ENCODE measurements around the gene ASB16.

The ASB16 gene

GRCh38 chr17:44203731-44204440, 33.4 kb downstream of the ASB16 start:
- H3K4me3 Mint-ChIP-seq, result peak overlapping the region; percentile 37
- peak overlapping the region; percentile 79 for H3K27ac Mint-ChIP-seq
- H3K4me1 Mint-ChIP-seq (ENCODE audit: low read depth), result peaks cover 29% of the 10 kb centered on the region

GRCh38 chr17:44204441-44204882, 34.0 kb downstream of the ASB16 start:
- DNase-seq (ENCODE audit: low spot score), result no peak
- H3K36me3 Mint-ChIP-seq (ENCODE audit: low read depth), result peaks cover 31% of the 10 kb centered on the region
- H3K27ac Mint-ChIP-seq, result no peak overlapping the region
- H3K4me3 Mint-ChIP-seq, result no peak overlapping the region
- H3K9me3 Mint-ChIP-seq, result no peaks in the 10 kb centered on the region
- H3K4me1 Mint-ChIP-seq (ENCODE audit: low read depth), result peaks cover 29% of the 10 kb centered on the region
- no peaks in the 10 kb centered on the region for H3K27me3 Mint-ChIP-seq (ENCODE audit: low read depth)

More at GRCh38 chr17:44203731-44204440, 33.4 kb downstream of the ASB16 start:
- Mint-ChIP-seq H3K36me3 (ENCODE audit: low read depth) (peaks cover 28% of the 10 kb centered on the region), H3K9me3 (no peaks in the 10 kb centered on the region), H3K27me3 (ENCODE audit: low read depth) (no peaks in the 10 kb centered on the region)
- no peak for DNase-seq (ENCODE audit: low spot score)

- Mint-ChIP-seq H3K27me3 (ENCODE audit: low read depth) (no peaks in the 10 kb centered on the region), H3K9me3 (no peaks in the 10 kb centered on the region), H3K4me1 (ENCODE audit: low read depth) (peaks cover 35% of the 10 kb centered on the region), H3K4me3 (no peak overlapping the region), H3K36me3 (ENCODE audit: low read depth) (peaks cover 42% of the 10 kb centered on the region), H3K27ac (no peak overlapping the region)
- DNase-seq (ENCODE audit: low spot score), result no peak
These were observed 35.7 kb downstream of the ASB16 start for GRCh38 chr17:44205962-44206824.

GRCh38 chr17:44206825-44207155, 36.3 kb downstream of the ASB16 start:
- H3K36me3 Mint-ChIP-seq (ENCODE audit: low read depth), result peaks cover 47% of the 10 kb centered on the region
- H3K4me1 Mint-ChIP-seq (ENCODE audit: low read depth), result peaks cover 33% of the 10 kb centered on the region
- H3K9me3 Mint-ChIP-seq, result no peaks in the 10 kb centered on the region

GRCh38 chr17:44207319-44207718, 36.8 kb downstream of the ASB16 start:
- H3K4me1 Mint-ChIP-seq (ENCODE audit: low read depth), result peaks cover 31% of the 10 kb centered on the region
- DNase-seq (ENCODE audit: low spot score), result no peak
- no peaks in the 10 kb centered on the region for H3K27me3 Mint-ChIP-seq (ENCODE audit: low read depth)
- no peaks in the 10 kb centered on the region for H3K9me3 Mint-ChIP-seq
- H3K4me3 Mint-ChIP-seq, result no peak overlapping the region
- peak overlapping the region; percentile 12 for H3K27ac Mint-ChIP-seq
- peaks cover 48% of the 10 kb centered on the region for H3K36me3 Mint-ChIP-seq (ENCODE audit: low read depth)

More at GRCh38 chr17:44206825-44207155, 36.3 kb downstream of the ASB16 start:
- no peak overlapping the region for H3K4me3 Mint-ChIP-seq
- no peak for DNase-seq (ENCODE audit: low spot score)
- no peaks in the 10 kb centered on the region for H3K27me3 Mint-ChIP-seq (ENCODE audit: low read depth)
- H3K27ac Mint-ChIP-seq, result no peak overlapping the region

DNA sequence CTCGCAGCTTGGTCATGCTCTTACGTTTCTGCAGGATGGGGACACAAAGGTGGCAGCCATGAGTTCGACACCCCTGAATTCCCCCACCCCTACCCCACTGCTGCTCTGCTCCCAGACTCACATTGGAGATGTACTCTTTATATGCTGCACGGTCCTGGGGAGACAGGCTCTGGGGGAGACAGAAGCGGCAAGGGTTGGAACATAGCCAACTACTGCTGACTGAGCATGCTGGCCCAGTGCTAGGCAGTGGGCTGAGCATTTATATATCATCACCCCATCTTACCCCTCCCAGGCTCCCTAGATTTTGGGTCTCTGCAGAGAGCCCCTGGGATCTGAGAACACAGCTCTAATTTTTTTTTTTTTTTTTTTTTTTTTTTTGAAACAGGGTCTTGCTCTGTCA, 37.2 kb downstream of the ASB16 start:
- no peak for DNase-seq (ENCODE audit: low spot score)
- peaks cover 29% of the 10 kb centered on the region for H3K4me1 Mint-ChIP-seq (ENCODE audit: low read depth)
- no peaks in the 10 kb centered on the region for H3K9me3 Mint-ChIP-seq
- H3K27me3 Mint-ChIP-seq (ENCODE audit: low read depth), result no peaks in the 10 kb centered on the region
- peaks cover 49% of the 10 kb centered on the region for H3K36me3 Mint-ChIP-seq (ENCODE audit: low read depth)
- H3K27ac Mint-ChIP-seq, result peak overlapping the region; percentile 12
- no peak overlapping the region for H3K4me3 Mint-ChIP-seq

- peak; percentile 50 for DNase-seq (ENCODE audit: low spot score)
- H3K9me3 Mint-ChIP-seq, result no peaks in the 10 kb centered on the region
- peaks cover 21% of the 10 kb centered on the region for H3K4me1 Mint-ChIP-seq (ENCODE audit: low read depth)
- H3K36me3 Mint-ChIP-seq (ENCODE audit: low read depth), result peaks cover 68% of the 10 kb centered on the region
- peak overlapping the region; percentile 77 for H3K27ac Mint-ChIP-seq
- peak overlapping the region; percentile 75 for H3K4me3 Mint-ChIP-seq
- H3K27me3 Mint-ChIP-seq (ENCODE audit: low read depth), result no peaks in the 10 kb centered on the region
These were observed 39.4 kb downstream of the ASB16 start for GRCh38 chr17:44209786-44210341.

DNA sequence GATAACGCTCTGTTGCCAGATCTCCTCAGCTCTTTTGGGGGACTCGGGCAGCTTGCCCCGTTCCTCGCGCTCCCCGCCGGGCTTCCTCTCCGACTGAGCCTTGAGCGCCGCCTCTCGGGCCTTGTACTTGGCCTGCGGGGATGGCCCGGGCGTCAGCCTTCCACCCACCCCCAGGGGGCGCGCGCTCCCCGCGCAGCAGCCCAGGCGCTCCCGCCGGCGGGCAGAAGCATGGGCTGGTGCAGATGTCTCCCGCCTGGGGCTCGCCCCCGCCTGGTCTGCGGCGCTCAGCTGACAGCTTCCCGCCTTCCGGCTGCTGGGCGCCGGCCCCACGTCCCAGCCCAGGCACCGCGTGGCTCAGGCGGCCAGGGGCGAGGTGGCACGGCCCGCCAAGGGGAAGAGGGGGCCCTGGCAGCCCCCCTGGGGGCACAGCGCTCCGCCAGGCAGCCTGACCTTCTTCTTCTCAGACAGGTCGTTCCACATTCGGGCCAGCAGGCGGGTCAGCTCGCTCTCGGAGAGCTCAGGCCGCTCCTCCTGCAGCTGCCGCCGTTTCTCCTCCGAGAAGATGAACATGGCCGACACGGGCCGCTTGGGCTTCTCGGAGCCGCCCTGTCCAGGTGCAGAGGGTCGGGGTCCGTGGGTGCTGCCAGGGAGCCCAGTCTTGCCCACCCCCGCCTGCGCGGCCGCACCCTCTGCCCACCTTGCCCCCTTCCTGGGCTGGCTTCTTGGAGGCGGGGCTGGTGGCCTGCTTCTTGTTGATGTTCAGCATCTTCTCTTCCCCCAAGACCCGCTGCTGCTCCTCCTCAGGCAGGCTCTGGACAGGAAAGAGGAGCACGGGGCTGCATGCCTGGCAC, 40.1 kb downstream of the ASB16 start:
- peak overlapping the region; percentile 77 for H3K27ac Mint-ChIP-seq
- peak overlapping the region; percentile 75 for H3K4me3 Mint-ChIP-seq
- DNase-seq (ENCODE audit: low spot score), result peak; percentile 93
- H3K27me3 Mint-ChIP-seq (ENCODE audit: low read depth), result no peaks in the 10 kb centered on the region
- no peaks in the 10 kb centered on the region for H3K9me3 Mint-ChIP-seq
- H3K36me3 Mint-ChIP-seq (ENCODE audit: low read depth), result peaks cover 75% of the 10 kb centered on the region
- peaks cover 23% of the 10 kb centered on the region for H3K4me1 Mint-ChIP-seq (ENCODE audit: low read depth)

GRCh38 chr17:44211281-44212265, 41.1 kb downstream of the ASB16 start:
- Mint-ChIP-seq H3K4me3 (no peak overlapping the region), H3K27ac (no peak overlapping the region), H3K27me3 (ENCODE audit: low read depth) (no peaks in the 10 kb centered on the region), H3K9me3 (no peaks in the 10 kb centered on the region), H3K36me3 (ENCODE audit: low read depth) (peaks cover 77% of the 10 kb centered on the region), H3K4me1 (ENCODE audit: low read depth) (peaks cover 30% of the 10 kb centered on the region)
- no peak for DNase-seq (ENCODE audit: low spot score)

- no peak for DNase-seq (ENCODE audit: low spot score)
- Mint-ChIP-seq H3K9me3 (no peaks in the 10 kb centered on the region), H3K4me1 (ENCODE audit: low read depth) (peaks cover 39% of the 10 kb centered on the region), H3K27me3 (ENCODE audit: low read depth) (no peaks in the 10 kb centered on the region), H3K36me3 (ENCODE audit: low read depth) (peaks cover 78% of the 10 kb centered on the region), H3K27ac (peak overlapping the region; percentile 36), H3K4me3 (no peak overlapping the region)
These were observed 42.3 kb downstream of the ASB16 start for GRCh38 chr17:44212507-44213402.

- Mint-ChIP-seq H3K4me3 (no peak overlapping the region), H3K27me3 (ENCODE audit: low read depth) (no peaks in the 10 kb centered on the region), H3K27ac (peak overlapping the region; percentile 7), H3K9me3 (no peaks in the 10 kb centered on the region), H3K4me1 (ENCODE audit: low read depth) (peaks cover 37% of the 10 kb centered on the region), H3K36me3 (ENCODE audit: low read depth) (peaks cover 74% of the 10 kb centered on the region)
- no peak for DNase-seq (ENCODE audit: low spot score)
These were observed 43.1 kb downstream of the ASB16 start for GRCh38 chr17:44213403-44214229.

Data from T-helper 2 cell treated with Interferon-gamma antibody and Interleukin-4, amounts not matched to agents 5 μg/mL and 100 μg/mL, for 36 hours (primary cell).